Measurements from ENCODE around the gene UNC93A. TPM values are rescaled to one million over a fixed set of nuclear protein-coding genes. Genes with fewer than 3 reads are reported as not detected.
A peak's percentile ranks its signal among the peaks of the same experiment; 100 is the strongest.
"Not testable (repeated sequence)": the region's sequence is repeated elsewhere in the genome, so short reads cannot be mapped to it uniquely, and the experiment has no call there.

Gene UNC93A
- not detected for polyA plus RNA-seq (ENCODE audit: low read depth in 6 of 6)

DNA sequence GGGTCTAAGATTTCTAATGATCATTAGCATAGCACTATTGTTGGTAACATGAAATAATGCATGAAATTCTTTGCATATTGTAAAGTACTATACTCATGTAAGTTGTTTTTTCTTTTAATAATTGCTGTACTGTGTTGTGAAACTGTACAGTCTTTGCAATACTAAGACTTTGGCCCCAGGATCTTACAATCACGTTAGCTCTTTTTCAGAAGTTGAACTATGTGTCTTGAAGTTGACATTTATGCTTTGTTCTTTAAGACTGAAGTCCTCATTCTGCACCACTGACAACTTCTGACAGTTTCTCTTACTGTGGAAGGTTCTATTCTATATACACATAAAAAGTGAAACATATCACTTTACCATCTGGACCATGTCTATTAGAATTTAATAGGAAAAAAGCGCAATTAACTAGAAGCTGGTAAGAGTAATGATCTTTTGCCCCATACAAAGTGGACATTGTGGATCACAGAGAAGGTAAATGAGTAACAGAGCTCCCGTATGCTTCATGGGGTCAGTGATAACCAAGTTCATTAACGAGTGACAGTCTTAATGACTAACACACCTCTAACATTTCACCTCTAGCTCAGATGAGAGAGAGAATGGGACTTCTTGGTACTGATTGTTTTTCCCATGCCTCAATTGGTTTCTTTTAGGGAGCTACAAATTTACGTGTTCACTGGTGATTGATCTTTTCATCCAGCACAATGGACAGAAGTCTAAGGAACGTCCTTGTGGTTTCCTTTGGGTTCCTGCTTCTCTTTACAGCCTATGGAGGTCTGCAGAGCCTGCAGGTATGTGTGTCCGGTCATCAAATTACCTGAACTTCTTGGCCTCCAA is at the start of gene UNC93A:
TSS of gene UNC93A (plus strand) at position 530 of the 837 bp plus-strand sequence. CDS start at position 705, 175 bp downstream.
- ATAC-seq (ENCODE audit: low read depth in 2 of 2) (no peak), DNase-seq (no peak)
- peaks cover 0 to 6% of the 10 kb centered on the region in 2 donors for H3K36me3 Mint-ChIP-seq
- peaks cover 14 to 47% (median 37%) of the 10 kb centered on the region in 3 donors for H3K27me3 Mint-ChIP-seq
- no peaks in the 10 kb centered on the region for H3K4me1 Mint-ChIP-seq
- H3K27ac Mint-ChIP-seq, result no peak within 1 kb of the TSS
- no peak within 1 kb of the TSS for H3K4me3 Mint-ChIP-seq
- peaks cover 0 to 2% (median 0%) of the 10 kb centered on the region in 7 donors for H3K9me3 Mint-ChIP-seq

DNA sequence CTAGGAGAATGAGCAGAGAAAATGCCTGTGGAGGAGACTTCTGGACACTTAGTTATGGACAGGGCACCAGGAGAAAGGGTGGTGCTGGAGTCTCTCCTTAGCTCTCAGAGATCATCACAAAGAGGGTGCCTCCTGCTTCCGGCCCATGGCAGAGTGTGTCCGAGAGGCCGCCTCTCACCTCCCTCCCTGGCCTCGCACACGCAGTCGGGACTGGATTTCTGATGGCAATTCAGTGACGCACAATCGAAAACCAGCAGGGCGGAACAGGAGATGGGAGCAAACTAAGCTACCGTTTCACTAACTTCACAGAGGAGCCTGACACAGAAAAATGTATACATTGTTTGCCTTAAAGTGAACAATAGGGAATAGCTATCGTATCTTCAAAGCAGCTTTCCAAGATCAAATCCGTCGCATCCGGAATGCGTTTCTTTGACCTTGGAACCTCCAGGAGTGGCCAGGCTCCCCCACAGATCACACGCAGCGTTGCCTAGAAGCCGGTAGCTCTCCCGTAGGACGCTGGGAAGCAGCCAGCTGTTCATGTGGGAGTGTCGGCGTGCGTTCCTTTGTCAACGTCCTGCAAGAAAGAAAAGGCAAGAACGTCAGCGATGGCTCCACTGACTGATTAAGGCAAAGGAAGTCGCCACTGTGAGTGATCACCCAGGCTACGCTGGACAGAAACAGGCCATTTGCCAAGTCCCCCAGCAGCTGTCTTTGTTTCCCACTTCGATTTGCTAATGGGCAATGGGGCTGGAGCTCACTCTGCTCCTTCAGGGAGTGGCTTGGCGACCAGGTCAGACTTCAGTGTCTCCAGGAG is 49.6 kb upstream of the UNC93A start:
- not testable (repeated sequence) for H3K27ac Mint-ChIP-seq; H3K36me3 Mint-ChIP-seq; H3K4me1 Mint-ChIP-seq; H3K9me3 Mint-ChIP-seq; H3K4me3 Mint-ChIP-seq; DNase-seq; ATAC-seq (ENCODE audit: low read depth in 2 of 2)
- H3K27me3 Mint-ChIP-seq, result peaks cover 19 to 28% (median 21%) of the 10 kb centered on the region in 3 donors

- peak overlapping the region in 1 of 8 donors; percentile 5 for H3K4me3 Mint-ChIP-seq
- ATAC-seq (ENCODE audit: low read depth in 2 of 2); H3K27ac Mint-ChIP-seq: not testable (repeated sequence)
Observed at GRCh38 chr6:167242135-167242506, 49.0 kb upstream of the UNC93A start.

DNA sequence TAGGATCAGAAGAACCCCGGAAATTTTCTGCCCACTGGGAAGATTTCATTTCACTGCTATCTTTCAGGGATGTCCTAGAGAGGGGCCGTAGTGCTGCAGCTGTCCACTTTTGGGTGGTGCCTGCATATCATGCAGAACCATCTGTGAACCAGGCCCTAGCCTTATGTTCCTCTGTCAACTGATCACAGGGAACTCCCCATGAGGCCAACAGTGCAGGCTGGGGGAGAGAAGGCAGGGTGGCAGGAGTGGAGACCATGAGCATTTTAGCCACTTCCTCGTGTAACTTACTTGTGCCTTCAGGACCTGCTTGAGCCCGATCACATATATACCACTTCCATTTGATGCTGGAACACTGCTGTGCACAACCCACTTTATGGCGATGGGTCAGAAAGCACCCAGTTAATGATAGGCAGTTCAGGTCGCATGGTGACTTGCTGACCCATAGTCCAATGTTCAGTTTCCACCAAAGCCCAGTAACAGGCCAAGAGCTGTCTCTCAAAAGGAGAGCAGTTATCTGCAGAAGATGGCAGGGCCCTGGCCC is 48.5 kb upstream of the UNC93A start:
- ATAC-seq (ENCODE audit: low read depth in 2 of 2); H3K4me3 Mint-ChIP-seq; H3K27ac Mint-ChIP-seq: not testable (repeated sequence)

More at GRCh38 chr6:167242135-167242506, 49.0 kb upstream of the UNC93A start:
- not testable (repeated sequence) for DNase-seq, H3K4me1 Mint-ChIP-seq, H3K9me3 Mint-ChIP-seq, H3K36me3 Mint-ChIP-seq
- H3K27me3 Mint-ChIP-seq, result peaks cover 15 to 32% (median 23%) of the 10 kb centered on the region in 3 donors

GRCh38 chr6:167244064-167244960 is 46.8 kb upstream of the UNC93A start:
- no peak overlapping the region for H3K27ac Mint-ChIP-seq
- no peak overlapping the region for H3K4me3 Mint-ChIP-seq
- peaks cover 5 to 20% (median 20%) of the 10 kb centered on the region in 3 donors for H3K27me3 Mint-ChIP-seq
- H3K36me3 Mint-ChIP-seq, result no peaks in the 10 kb centered on the region
- no peak for ATAC-seq (ENCODE audit: low read depth in 2 of 2)
- H3K4me1 Mint-ChIP-seq, result peaks cover 0 to 5% (median 0%) of the 10 kb centered on the region in 3 donors
- no peaks in the 10 kb centered on the region for H3K9me3 Mint-ChIP-seq
- DNase-seq, result no peak

More for the DNA sequence above, 48.5 kb upstream of the UNC93A start:
- peaks cover 11 to 28% (median 19%) of the 10 kb centered on the region in 3 donors for H3K27me3 Mint-ChIP-seq
- H3K4me1 Mint-ChIP-seq, H3K36me3 Mint-ChIP-seq, DNase-seq, H3K9me3 Mint-ChIP-seq: not testable (repeated sequence)

DNA sequence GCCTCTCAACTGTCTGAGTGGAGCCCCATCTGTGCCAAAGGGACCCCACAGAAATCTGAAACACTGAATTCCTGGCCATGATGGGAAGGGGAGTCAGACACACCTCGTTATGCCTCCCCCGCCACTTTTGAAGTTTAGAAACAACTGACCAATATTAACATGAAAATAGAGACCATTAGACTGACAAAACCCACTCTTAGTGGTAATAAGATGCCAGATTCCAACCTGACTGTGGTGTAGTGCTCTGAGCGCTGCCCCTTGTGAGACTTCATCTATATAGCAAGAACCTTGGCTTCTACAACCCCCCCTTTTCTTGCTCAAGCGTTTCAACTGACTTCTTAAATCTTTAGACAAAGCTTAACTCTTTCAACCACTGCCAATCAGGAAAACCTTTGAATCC is 46.1 kb upstream of the UNC93A start:
- no peak overlapping the region for H3K4me3 Mint-ChIP-seq
- no peak for ATAC-seq (ENCODE audit: low read depth in 2 of 2)
- no peaks in the 10 kb centered on the region for H3K36me3 Mint-ChIP-seq
- peaks cover 5 to 21% (median 19%) of the 10 kb centered on the region in 3 donors for H3K27me3 Mint-ChIP-seq
- no peak for DNase-seq
- H3K27ac Mint-ChIP-seq, result peak overlapping the region in 1 of 6 donors; percentile 0
- no peaks in the 10 kb centered on the region for H3K9me3 Mint-ChIP-seq
- H3K4me1 Mint-ChIP-seq, result peaks cover 0 to 5% (median 0%) of the 10 kb centered on the region in 3 donors

DNA sequence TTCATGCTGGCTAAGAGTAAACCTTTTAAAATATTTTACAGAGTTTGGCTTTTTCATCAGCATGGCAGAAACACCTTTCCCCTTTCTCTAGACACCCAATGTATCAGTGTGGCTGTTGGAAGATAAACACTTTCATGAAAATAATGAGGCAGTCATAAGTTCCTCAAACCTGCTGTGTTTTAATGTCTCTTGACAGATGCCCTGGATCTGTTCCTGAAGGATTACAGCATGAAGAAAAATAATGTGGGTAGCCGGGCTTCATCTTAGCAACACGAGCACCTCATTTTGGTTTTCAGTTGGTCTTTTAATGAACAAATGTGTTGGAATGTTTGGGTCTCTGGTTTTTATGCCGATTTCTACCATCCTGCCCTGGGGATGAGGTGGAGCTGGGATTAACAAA is 45.5 kb upstream of the UNC93A start:
- no peak overlapping the region for H3K4me3 Mint-ChIP-seq
- ATAC-seq (ENCODE audit: low read depth in 2 of 2) (no peak), DNase-seq (no peak)
- H3K27me3 Mint-ChIP-seq, result peaks cover 5 to 24% (median 21%) of the 10 kb centered on the region in 3 donors
- H3K27ac Mint-ChIP-seq, result no peak overlapping the region
- peaks cover 0 to 5% (median 0%) of the 10 kb centered on the region in 3 donors for H3K4me1 Mint-ChIP-seq
- no peaks in the 10 kb centered on the region for H3K36me3 Mint-ChIP-seq
- H3K9me3 Mint-ChIP-seq, result no peaks in the 10 kb centered on the region

GRCh38 chr6:167247814-167248595 is 43.1 kb upstream of the UNC93A start:
- Mint-ChIP-seq H3K4me3 (no peak overlapping the region), H3K36me3 (no peaks in the 10 kb centered on the region), H3K4me1 (peaks cover 0 to 5% (median 0%) of the 10 kb centered on the region in 3 donors), H3K27ac (no peak overlapping the region), H3K9me3 (no peaks in the 10 kb centered on the region), H3K27me3 (peaks cover 5 to 24% (median 17%) of the 10 kb centered on the region in 3 donors)
- no peak for DNase-seq
- no peak for ATAC-seq (ENCODE audit: low read depth in 2 of 2)

GRCh38 chr6:167248878-167249455 is 42.1 kb upstream of the UNC93A start:
- not testable (repeated sequence) for ATAC-seq (ENCODE audit: low read depth in 2 of 2); H3K9me3 Mint-ChIP-seq; H3K4me3 Mint-ChIP-seq; H3K27ac Mint-ChIP-seq; H3K4me1 Mint-ChIP-seq; H3K36me3 Mint-ChIP-seq; DNase-seq
- H3K27me3 Mint-ChIP-seq, result peaks cover 5 to 33% (median 18%) of the 10 kb centered on the region in 3 donors

DNA sequence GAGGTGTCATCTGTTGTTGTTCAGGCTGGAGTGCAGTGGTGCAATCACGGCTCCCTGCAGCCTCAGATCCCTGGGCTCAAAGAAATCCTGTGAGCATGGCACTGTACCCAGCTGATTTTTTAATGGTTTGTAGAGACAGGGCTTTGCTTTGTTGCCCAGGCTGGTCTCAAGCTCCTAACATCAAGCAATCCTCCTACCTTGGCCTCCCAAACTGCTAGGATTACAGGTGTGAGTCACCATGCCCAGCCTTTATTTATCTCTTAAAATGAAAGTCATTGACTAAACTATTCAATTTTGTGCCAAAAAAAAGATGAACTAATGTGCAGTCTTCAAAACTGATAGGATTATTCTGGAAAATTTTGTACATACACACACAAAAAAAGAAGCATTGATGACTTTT is 38.8 kb upstream of the UNC93A start:
- DNase-seq (no peak), ATAC-seq (ENCODE audit: low read depth in 2 of 2) (no peak)
- Mint-ChIP-seq H3K27ac (no peak overlapping the region), H3K27me3 (peaks cover 6 to 50% (median 27%) of the 10 kb centered on the region in 3 donors), H3K36me3 (no peaks in the 10 kb centered on the region), H3K4me1 (no peaks in the 10 kb centered on the region), H3K9me3 (peaks cover 4 to 35% (median 12%) of the 10 kb centered on the region in 7 donors), H3K4me3 (no peak overlapping the region)

- Mint-ChIP-seq H3K4me3 (no peak overlapping the region), H3K27ac (no peak overlapping the region), H3K36me3 (no peaks in the 10 kb centered on the region), H3K4me1 (no peaks in the 10 kb centered on the region), H3K9me3 (peaks cover 4 to 35% (median 12%) of the 10 kb centered on the region in 7 donors), H3K27me3 (peaks cover 25 to 68% (median 44%) of the 10 kb centered on the region in 3 donors)
- DNase-seq (no peak), ATAC-seq (ENCODE audit: low read depth in 2 of 2) (no peak)
Observed at GRCh38 chr6:167255918-167256553, 35.1 kb upstream of the UNC93A start.
